GM19035 (cell line): ENCODE data around the gene NR6A1.

ENCODE experiments used
- ATAC-seq: cut with Tn5 transposase; IDR thresholded peaks from one replicate; pipeline ENCODE4 v1.9.1; 2021; ENCODE audit not compliant: unreplicated experiment

NR6A1 gene

DNA sequence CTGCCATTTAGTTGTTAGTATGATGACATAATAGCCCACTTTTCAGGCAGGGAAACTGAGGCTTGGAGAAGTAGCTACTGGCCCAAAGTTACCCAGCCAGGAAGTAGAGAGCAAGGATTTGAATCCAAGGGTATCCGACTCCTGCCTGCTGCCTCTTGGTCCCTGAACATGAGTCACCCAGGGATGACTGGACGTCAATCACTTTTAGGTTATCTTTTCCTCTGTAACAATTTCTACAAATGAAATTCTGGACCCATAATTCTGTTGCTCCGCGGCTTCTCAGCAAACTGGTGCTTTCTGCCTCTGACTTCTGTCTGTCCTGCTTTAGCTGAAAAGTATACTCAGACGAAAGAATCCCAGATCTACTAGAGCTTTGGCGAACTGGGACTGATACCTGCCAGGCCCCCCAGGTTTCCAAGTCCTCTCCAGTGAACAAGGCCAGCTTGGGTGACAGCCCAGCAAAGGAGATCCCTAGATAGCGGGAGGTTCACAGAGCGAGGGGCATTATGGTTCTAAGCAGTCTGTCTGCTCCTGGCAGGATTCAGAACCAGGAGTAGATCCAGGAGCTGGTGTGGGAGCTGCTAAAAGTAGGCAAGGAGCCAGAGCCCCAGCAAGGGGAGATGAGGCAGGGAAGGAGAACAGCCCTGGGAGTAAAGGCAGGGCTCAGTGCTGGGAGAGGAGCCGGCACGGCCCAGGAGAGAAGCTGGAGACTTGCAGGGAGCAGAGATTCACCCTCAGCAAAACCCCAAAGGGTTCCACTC is 26.4 kb upstream of the NR6A1 start:
- ATAC-seq: no peak

DNA sequence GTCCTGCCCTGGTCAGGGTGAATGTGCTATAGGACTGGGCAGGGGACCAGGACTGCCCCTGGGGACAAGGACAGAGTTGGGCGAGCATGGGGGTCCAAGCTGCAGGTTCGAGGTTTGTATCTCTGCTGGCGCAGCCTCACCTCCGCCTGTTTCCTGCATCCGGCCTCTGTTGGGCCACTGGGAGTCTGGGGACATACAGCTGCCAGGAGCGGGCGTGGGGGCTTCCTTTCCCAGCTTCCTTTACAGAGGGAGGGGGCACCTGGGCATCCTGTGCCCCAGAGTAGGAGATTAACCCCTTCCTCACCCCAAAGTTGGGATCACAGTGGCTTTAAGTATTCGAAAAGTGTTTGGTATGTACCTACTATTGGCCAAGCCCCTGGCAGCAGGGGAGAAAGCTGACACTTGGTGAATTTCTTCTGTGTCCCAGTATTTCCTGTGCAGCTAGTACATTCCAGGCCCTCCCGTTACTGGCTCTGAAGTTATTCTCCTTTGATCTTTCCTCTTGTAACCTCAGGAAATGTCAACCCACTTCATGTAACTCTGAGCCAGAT is 24.8 kb upstream of the NR6A1 start:
- ATAC-seq: no peak

DNA sequence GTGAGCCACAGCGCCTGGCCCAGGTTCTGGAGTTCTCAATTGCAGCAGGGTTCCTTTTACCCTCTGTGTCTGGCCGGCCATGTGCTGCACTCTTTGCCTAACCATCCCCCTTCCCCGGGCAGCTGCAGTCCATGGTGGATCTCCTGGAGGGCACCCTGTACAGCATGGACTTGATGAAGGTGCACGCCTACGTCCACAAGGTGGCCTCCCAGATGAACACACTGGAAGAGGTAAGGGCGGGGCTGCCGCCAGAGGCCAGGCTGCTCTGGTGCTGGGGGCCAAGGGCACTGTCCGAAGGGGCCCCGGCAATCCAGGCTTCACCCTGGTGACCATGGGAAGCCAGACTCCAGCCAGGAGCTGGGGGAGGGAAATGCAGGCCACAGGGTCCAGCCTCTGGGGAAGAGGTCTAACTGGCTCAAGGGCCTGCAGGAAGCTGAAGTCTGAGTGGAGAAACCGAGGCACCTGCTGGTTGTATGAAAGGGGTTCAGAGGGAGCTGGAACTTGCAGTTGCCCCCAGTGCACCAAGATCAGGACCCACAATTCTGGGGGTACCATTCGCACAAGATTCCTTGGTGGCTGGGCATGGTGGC is 23.9 kb upstream of the NR6A1 start:
- ATAC-seq: no peak

DNA sequence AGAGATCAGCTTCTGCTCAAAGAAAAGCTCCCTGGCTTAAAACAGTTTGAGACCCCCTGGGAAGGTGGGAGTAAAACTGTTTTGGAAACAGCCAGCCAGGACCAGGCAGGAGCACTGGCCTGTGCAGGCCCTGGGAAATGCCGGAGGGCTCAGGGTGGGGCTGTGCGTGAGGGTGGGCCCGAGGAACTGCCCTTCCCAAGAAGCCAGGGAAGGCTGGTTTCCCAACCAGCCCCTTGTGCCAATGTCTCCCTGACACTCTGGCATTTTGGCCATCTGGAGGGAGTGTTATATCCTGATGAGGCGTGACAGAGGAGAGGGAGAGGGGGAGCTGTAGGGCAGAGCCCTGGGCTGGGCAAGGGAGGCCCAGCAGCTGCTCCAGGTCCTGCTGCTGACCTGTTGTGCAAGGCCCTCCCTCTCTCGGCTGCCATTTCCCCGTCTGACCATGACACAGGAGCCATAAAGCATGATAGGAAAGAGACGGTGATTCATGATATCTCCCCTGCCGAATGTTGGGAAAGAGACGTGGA is 22.0 kb upstream of the NR6A1 start:
- ATAC-seq: no peak

DNA sequence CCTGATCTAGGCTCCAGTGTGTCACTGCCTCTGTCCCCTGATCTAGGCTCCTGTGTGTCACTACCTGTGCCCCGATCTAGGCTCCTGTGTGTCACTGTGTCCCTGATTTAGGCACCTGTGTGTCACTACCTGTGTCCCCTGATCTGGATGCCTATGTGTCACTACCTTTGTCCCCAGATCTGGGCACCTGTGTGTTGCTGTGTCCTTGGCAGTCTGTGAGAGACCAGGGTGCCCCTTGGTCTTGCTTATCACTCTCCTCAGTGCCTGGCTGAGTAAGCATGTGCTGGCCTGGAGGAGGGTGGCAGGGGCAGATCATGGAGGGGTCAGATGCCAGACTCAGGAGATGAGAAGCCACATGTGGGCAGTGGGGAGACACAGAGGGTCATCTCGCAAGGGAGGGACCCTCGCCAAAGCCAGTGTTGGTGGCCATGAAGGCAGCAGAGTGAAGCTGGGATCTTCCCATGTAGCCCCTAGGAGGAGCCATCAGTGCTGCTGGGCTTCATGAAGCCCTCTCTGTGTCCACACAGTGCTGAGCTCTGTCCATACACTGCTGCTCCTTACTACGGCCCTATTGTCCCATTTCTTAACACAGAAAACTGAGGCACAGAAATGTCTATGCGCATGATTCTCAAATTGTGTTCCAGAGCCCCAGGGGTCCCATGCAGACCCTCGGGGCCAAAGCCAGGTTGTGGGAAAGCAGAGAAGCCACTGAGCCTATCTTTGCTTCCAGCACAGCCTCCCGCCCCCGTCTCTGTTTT is 21.3 kb upstream of the NR6A1 start:
- ATAC-seq: no peak

DNA sequence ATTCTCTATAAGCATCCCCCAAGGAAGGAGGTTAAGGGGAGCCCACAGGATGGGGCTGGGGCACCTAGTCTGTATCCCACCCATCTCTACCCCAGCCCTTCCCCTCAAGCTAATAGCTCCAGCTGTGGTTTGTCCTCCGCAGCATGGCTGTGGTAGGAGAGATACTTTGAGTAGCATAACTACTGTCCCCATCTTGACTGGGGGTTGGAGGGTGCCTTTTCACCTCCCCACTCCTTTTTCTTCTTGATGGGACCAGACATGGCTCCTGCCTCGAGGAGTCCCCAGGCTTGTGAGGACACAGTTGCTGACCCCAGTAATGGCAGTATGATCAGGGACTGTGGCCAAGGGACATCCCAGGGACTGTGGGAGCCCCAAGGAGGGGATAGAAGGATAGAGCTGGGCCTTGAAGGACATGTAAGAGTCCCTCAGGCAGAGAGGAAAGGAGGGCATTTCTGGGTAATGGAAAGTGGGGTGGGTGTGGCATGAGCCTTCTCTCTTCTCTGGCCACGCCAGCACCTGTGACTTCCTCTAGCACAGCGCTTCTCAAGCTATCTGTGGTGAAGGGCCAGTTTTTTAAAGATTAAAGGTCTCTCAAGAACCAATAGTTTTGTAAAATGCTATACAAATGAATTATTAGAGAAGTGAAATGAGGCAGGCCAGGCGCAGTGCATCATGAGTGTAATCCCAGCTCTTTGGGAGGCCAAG is 19.8 kb upstream of the NR6A1 start:
- ATAC-seq: no peak

DNA sequence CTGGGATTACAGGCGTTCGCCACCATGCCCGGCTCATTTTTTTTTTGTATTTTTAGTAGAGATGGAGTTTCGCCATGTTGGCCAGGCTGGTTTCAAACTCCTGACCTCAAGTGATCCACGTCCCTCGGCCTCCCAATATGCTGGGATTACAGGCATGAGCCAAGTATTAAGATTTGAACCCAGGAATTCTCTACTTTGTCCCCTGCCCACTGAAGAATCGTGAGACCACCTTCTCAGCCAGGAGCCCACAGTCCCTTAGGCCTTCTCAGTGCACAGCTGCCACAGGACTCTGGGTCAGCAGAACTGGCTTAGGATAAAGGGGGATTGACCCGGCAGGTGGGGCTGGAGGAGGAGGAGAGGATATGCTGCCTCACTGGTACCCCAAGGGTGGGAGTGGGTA is 19.2 kb upstream of the NR6A1 start:
- ATAC-seq: no peak

DNA sequence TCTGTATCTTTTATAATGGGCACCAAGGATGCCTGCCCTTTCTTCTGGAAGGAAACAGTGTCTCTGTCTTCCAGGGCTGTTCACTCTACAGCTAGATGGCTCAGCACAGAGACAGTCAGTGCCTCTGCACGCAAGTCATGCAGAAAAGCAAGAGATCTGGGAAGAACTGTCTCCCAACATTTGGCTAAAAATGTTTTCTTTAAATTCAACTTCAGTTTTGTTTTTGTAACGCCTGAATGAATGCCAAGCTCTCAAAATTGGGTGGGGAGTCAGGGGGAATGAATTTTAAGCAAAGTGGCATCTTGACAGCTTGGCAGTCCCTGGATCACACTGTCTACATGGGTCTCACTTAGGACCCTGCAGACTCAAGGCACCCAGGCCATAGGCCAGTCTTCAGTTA is 18.4 kb upstream of the NR6A1 start:
- no peak for ATAC-seq

DNA sequence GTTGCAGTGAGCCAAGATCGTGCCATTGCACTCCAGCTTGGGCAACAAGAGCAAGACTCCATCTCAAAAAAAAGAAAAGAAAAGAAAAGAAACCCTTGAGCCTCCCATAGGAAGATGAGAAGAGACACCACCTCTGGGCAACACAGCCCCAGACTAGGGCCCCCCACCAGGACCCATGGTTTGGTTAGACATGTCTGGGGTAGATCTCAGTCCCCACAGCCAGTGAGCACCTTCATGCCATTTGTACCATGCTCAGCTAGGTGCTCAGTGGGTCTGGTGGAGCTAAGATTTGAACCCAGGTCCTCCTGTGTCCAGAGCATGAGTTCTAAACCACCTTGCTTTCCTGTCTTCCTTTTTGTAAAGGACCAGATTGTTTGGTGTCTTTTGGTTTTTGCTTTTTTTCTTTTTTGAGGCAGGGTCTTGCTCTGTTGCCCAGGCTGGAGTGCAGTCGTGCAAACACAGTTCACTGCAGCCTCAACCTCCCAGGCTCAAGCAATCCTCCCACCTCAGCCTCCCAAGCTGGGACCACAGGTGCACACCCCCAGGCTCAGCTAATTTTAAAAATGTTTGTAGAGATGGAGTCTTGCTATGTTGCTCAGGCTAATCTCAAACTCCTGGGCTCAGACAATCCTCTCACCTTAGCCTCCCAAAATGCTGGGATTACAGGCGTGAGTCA is 17.6 kb upstream of the NR6A1 start:
- ATAC-seq: no peak

DNA sequence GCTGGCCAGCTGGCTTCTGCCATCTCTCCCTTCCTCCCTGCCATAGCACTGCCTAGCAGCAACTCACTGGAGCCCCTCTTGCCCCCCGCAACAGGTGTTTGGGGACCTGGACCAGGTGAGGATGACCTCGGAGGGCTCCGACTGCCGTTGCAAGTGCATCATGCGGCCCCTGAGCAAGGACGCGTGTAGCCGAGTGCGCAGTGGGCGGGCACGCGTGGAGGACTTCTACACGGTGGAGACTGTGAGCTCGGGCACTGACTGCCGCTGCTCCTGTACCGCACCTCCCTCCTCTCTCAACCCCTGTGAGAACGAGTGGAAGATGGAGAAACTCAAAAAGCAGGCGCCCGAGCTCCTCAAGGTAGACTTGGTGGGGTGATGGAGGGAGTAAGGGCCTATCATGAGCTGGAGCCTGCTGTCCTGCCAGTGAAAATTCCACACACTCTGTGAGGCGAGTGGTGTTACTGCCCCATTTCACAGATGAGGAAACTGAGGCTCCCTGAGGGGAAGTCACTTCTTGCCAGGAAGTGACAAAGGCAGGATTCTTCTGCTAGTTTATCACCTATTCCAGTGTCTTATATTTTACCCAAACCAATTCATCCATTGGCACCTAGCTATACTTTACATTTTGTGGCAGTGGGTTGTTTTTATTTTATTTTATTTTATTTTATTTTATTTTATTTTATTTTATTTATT is 15.9 kb upstream of the NR6A1 start:
- ATAC-seq: no peak

DNA sequence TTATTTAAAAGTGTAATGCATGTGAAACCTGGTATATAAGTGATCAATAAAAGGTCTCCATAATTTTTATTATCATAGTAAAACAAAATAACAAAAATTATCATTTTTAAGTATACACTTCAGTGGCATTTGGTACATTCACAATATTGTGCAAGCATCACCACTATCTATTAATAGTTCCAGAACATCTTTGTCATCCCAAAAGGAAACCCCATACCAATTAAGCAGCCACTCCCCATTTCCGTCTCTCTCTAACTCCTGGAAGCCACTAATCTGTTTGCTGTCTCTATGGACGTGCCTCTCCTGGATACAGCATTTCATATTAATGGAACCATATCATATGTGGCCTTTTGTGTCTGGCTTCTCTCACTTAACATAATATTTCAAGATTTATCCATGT is 13.4 kb upstream of the NR6A1 start:
- no peak for ATAC-seq

DNA sequence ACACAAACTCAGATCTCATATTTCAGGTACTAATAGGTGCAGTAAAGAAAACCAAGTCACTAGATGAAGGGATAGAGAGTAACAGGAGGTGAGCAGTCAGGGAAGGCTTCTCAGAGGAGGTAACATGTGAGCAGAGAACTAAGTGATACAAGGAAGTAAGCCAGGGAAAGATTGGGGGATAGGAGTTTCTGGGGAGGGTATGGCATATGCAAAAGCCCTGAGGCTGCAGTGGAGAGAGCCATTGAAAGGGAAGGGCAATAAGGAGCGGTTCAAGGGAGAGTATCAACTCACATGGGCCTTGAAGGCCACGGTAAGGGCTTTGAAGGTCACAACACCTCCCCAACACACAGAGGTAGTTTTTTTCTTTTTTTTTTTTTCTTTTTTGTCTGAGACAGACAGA is 12.7 kb upstream of the NR6A1 start:
- no peak for ATAC-seq

DNA sequence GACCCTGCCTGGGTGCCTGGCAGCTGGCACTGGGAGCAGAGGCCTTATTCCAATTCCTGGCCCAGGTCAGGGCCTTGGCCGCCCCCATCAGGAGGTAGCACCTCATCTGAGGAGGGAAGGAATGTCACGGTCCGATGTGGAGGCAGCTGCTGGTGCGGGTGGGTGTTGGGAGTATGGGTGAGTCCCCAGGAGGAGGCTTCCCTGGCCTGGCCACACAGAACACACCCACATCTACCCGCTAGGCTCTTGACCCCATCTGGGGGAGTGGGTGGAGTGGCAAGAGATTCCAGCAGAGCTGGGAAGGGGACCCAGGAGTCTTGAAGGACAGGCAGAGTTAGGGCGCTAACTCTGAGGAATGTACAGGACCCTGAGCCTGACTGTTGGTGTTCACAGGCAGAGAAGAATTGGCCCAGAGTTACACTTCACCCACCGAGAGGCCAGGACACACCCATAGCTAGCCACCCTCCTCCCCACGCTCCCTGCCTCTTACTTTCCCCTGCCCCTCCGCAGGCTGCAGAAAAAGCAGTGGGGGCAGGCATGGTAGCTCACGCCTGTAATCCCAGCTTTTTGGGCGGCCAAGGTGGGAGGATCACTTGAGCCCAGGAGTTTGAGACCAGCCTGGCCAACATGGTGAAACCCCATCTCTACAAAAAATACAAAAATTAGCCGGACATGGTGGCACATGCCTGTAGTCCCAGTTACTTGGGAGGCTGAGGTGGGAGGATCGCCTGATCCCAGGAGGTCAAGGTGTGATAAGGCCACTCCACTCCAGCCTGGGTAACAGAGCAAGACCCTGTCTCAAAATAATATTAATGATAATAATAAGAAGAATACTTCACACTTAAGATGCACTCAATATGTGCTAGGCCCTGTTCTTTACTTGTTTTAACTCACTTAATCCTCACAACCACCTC is 11.8 kb upstream of the NR6A1 start:
- ATAC-seq: no peak

DNA sequence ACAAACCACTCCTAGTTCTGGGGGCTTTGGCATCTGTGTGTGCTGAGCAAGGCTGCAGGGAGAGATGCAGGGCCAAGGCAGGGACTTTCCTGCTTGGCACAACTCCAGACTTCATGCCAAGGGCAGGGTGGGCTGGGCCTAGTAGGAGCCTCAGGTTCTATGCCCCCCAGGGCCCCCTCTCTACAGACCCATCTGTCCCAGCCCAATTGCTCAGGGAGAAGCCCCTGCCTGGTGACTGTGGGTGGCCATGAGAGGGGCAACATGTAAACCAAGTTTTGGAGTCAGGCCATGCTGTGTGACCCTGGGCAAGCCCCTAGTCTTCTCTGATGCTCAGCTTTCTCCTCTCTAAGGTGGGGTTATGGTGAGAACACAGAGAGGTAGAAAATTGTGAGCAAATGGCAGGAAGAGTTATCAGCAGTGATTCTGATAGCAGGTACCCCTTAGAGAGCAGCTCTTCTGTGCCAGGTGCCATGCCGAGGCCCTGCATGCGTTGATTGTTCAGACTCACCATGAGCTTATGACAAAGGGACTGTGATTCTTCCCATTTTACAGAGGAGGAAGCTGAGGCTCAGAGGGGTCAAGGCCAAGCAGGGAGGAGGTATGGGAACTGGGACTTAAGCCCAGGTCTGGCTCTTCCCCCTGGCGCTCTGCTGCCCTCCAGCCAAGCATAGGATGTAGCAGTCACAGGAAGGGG is 11.0 kb upstream of the NR6A1 start:
- no peak for ATAC-seq

DNA sequence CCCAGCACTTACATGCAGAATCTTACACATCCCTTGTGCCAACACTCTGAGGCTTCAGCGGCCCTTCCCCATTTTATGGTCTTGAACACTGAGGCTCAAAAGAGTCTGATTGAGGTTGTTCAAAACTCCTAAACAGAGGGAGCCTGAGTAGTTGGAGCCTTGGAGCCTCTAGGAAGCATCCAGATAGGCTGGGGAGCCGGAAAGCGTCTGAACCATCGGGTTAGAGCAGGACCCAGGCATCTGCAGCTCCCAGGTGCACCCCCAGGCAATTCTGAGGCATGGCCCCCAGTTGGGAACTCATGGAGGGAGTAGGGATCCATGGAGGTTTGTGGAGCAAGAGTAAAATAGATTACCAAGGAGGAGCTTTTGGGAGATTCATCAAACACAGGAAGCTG is 9.6 kb upstream of the NR6A1 start:
- ATAC-seq: no peak

DNA sequence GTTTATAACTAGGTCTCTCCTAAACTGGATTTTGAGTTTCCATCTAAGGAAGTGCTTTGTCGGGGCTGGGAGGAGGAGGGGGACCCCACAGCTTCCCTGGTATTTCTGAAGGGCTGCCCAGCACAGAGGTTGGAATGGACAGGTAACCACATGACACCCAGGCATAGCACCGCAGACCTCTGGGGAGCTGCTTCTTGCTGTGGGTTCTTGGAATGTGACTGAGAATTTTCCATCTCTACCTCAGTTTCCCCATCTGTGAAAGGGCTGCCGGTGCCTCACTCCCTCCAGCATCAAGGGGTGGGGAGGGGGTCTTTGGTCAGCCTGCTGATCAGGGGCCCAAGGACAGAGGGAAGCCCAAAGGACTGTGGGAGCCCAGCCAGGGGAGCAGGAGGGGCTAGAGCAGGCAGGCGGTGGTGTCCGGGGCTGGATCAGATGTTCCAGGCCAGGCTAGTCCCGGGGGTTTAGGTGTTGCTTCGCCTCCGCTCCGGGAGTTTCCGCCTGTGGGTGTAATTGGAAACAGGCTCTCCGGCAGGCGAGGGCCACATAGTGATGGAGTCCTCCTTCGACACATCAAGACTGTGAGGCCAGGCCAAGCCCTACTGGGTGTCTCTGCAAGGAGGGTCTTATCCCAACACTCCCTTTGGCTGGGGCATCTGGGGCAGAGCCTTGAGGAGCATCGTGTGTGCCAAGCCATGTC is 9.1 kb upstream of the NR6A1 start:
- ATAC-seq: no peak

DNA sequence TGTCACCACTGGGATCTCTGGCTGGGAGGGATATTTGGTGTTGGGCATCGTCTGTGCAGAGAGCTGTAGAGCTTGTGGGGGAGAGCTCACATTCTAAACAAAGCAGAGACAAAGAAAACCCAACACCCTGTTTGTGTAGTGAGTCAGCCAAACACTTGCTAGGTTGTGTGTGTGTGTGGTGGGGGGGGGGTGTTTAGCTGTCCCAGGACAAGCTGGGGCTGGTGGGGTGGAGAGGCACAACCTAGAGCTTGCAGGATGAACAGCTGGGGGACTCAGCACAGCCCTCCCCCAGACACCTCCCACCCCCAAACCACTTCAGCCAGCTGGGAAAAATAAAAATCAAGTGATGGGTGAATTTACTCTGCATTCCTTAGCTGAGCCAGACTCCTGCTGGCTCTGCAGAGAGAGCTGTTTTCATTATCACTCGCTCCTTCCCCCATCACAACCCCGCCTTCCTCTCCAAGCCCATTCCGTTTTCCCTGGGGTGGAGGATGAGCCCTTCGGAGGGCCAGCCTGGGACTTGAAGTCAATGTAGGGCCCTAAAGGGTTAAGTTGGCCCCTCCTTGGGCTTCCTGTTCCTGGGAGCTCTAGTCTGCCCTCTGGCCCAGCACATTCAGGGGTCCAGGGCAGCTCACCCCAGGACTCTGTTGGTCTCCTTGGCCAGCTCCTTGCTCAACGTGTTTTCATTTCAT is 8.4 kb upstream of the NR6A1 start:
- ATAC-seq: no peak
